Measurements from ENCODE around the gene RABGAP1L. TPM values are rescaled to one million over a fixed set of nuclear protein-coding genes. Genes with fewer than 3 reads are reported as not detected.
"Not testable (repeated sequence)": the region's sequence is repeated elsewhere in the genome, so short reads cannot be mapped to it uniquely, and the experiment has no call there.

The RABGAP1L gene
- total RNA-seq, 1 donor from 2014 or later = 83.9 TPM

GRCh38 chr1:174839211-174839610, 679.9 kb downstream of the RABGAP1L start:
- no peaks in the 10 kb centered on the region for H3K36me3 ChIP-seq
- no peak overlapping the region for H3K4me3 ChIP-seq
- no peak for DNase-seq
- ATAC-seq = no peak
- intact Hi-C loops (cut with DNase I) = no loop called here
- H3K9me3 ChIP-seq = no peaks in the 10 kb centered on the region
- no peaks in the 10 kb centered on the region for H3K27me3 ChIP-seq (ENCODE audit: low read depth)
- H3K27ac ChIP-seq = no peak overlapping the region
- TF ChIP-seq CTCF (IDR thresholded peaks at IDR 0.05) = no peak
- no peaks in the 10 kb centered on the region for H3K4me1 ChIP-seq

GRCh38 chr1:174841747-174842146, 682.4 kb downstream of the RABGAP1L start:
- no peaks in the 10 kb centered on the region for H3K9me3 ChIP-seq
- ATAC-seq = no peak

GRCh38 chr1:174848593-174849560, 689.6 kb downstream of the RABGAP1L start:
- ATAC-seq; H3K4me3 ChIP-seq; H3K4me1 ChIP-seq; H3K27ac ChIP-seq; H3K36me3 ChIP-seq; intact Hi-C loops (cut with DNase I); H3K9me3 ChIP-seq; H3K27me3 ChIP-seq (ENCODE audit: low read depth); DNase-seq: not testable (repeated sequence)

More at GRCh38 chr1:174841747-174842146, 682.4 kb downstream of the RABGAP1L start:
- H3K36me3 ChIP-seq = no peaks in the 10 kb centered on the region
- intact Hi-C loops (cut with DNase I) = no loop called here
- no peak for DNase-seq
- H3K4me1 ChIP-seq = no peaks in the 10 kb centered on the region
- H3K4me3 ChIP-seq = no peak overlapping the region
- no peak overlapping the region for H3K27ac ChIP-seq
- no peaks in the 10 kb centered on the region for H3K27me3 ChIP-seq (ENCODE audit: low read depth)
- no peak for TF ChIP-seq CTCF (IDR thresholded peaks at IDR 0.05)

GRCh38 chr1:174850726-174851125, 691.4 kb downstream of the RABGAP1L start:
- H3K4me1 ChIP-seq = peaks cover 5% of the 10 kb centered on the region
- no peaks in the 10 kb centered on the region for H3K36me3 ChIP-seq
- intact Hi-C loops (cut with DNase I) = no loop called here
- DNase-seq (no peak), ATAC-seq (peak; percentile 60 to 80)
- no peak overlapping the region for H3K27ac ChIP-seq
- H3K27me3 ChIP-seq (ENCODE audit: low read depth) = no peaks in the 10 kb centered on the region
- H3K9me3 ChIP-seq = no peaks in the 10 kb centered on the region
- no peak overlapping the region for H3K4me3 ChIP-seq
- TF ChIP-seq CTCF (IDR thresholded peaks at IDR 0.05) = no peak

- TF ChIP-seq CTCF (IDR thresholded peaks at IDR 0.05) = no peak
- Histone ChIP-seq H3K27me3 (ENCODE audit: low read depth) (no peaks in the 10 kb centered on the region), H3K4me1 (no peaks in the 10 kb centered on the region), H3K36me3 (no peaks in the 10 kb centered on the region), H3K4me3 (no peak overlapping the region), H3K9me3 (no peaks in the 10 kb centered on the region), H3K27ac (no peak overlapping the region)
- intact Hi-C loops (cut with DNase I) = no loop called here
- ATAC-seq = no peak
- DNase-seq = no peak
Measured at GRCh38 chr1:174858301-174858700, 699.0 kb downstream of the RABGAP1L start.

- H3K27me3 ChIP-seq (ENCODE audit: low read depth) = no peaks in the 10 kb centered on the region
- H3K4me1 ChIP-seq = peaks cover 7% of the 10 kb centered on the region
- no peak overlapping the region for H3K4me3 ChIP-seq
- no peak overlapping the region for H3K27ac ChIP-seq
- DNase-seq (no peak), ATAC-seq (no peak)
- no peaks in the 10 kb centered on the region for H3K9me3 ChIP-seq
- TF ChIP-seq CTCF (IDR thresholded peaks at IDR 0.05) = no peak
- intact Hi-C loops (cut with DNase I) = no loop called here
- no peaks in the 10 kb centered on the region for H3K36me3 ChIP-seq
Measured at GRCh38 chr1:174870319-174870718, 711.0 kb downstream of the RABGAP1L start.
